ENCODE data around the gene RBM20.
A peak's percentile ranks its signal among the peaks of the same experiment; 100 is the strongest.

Gene RBM20

GRCh38 chr10:110860576-110861241, 216.6 kb downstream of the RBM20 start:
- no peak for TF ChIP-seq CTCF (IDR thresholded peaks at IDR 0.05; ENCODE audit: low read depth, low read length, missing control alignments)
- H3K4me3 ChIP-seq (ENCODE audit: low read depth, low read length) = no peak overlapping the region
- peak; percentile 89 for DNase-seq (ENCODE audit: low read depth)

DNA sequence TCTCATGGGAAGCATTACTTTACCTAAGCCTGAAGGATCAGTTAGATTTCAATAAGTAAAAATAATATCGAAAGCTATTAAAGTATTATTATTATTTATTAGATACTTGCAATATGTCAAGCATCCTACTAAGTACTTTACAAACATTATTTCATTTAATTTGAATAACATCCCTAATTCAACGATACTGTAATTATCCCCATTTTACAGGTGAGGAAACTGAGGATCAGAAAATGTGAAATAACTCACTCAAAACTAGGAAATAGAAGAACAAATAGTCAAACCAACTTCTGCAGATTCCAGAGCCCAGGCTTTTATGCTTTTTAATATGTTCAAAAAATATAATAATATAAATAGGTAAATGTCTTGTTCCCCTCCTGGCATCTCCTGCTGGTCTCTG, 217.3 kb downstream of the RBM20 start:
- DNase-seq (ENCODE audit: low read depth) = no peak
- TF ChIP-seq CTCF (IDR thresholded peaks at IDR 0.05; ENCODE audit: low read depth, low read length, missing control alignments) = no peak
- no peak overlapping the region for H3K4me3 ChIP-seq (ENCODE audit: low read depth, low read length)

GRCh38 chr10:110861930-110862649, 218.0 kb downstream of the RBM20 start:
- no peak overlapping the region for H3K4me3 ChIP-seq (ENCODE audit: low read depth, low read length)
- no peak for TF ChIP-seq CTCF (IDR thresholded peaks at IDR 0.05; ENCODE audit: low read depth, low read length, missing control alignments)
- DNase-seq (ENCODE audit: low read depth) = no peak

DNA sequence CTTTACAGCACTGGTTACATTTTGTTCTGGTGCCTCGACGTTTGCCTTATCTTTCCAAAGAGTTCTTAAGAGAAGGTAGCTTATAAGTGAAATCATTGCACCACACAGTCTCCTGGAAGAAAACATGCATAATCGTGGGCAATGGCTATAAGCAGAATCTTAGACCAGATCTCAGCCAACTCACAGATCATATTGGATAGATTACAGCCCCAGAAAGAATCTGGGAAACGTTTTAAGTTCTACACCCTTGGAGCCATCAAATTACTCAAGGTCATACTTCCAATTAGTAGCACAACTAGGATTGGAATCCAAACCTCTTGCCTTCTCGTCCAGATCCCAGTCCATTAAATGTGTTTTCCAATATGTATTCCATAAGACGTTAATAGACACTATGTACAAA, 218.8 kb downstream of the RBM20 start:
- H3K4me3 ChIP-seq (ENCODE audit: low read depth, low read length) = no peak overlapping the region
- no peak for DNase-seq (ENCODE audit: low read depth)
- TF ChIP-seq CTCF (IDR thresholded peaks at IDR 0.05; ENCODE audit: low read depth, low read length, missing control alignments) = no peak

GRCh38 chr10:110863361-110863760, 219.2 kb downstream of the RBM20 start:
- no peak overlapping the region for H3K4me3 ChIP-seq (ENCODE audit: low read depth, low read length)
- TF ChIP-seq CTCF (IDR thresholded peaks at IDR 0.05; ENCODE audit: low read depth, low read length, missing control alignments) = no peak
- DNase-seq (ENCODE audit: low read depth) = no peak

DNA sequence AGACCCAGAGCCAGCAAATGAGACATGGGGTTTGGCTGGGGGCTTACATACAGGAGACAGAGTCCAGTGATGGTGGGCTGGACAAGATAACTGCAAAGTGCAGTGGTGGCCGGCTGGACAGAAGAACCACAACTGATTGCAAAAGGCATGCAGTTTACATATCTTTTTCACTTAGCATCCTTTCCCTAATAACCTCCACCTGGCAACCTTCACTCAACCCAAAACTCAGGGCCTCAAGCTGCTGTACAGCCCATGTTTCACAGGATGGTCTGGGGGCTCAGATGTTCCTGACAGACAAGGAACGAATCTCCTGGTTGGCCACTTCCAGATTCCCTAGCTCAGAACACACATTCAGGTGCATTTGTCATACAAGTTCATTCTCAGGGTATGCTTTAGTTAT, 219.8 kb downstream of the RBM20 start:
- no peak overlapping the region for H3K4me3 ChIP-seq (ENCODE audit: low read depth, low read length)
- TF ChIP-seq CTCF (IDR thresholded peaks at IDR 0.05; ENCODE audit: low read depth, low read length, missing control alignments) = no peak
- DNase-seq (ENCODE audit: low read depth) = no peak

All from GM12864 (cell line).